Lower lobe of right lung (tissue), 2 donors: ENCODE data around the gene GABRP. TPM values are rescaled to one million over a fixed set of nuclear protein-coding genes. Genes with fewer than 3 reads are reported as not detected.

Experiments
- ATAC-seq, 2 donors: fragments of 200-7000 bp; cut with Tn5 transposase; one replicate each; pipeline ENCODE4 v1.9.1; 2020 to 2022; ENCODE audit warnings: mild to moderate bottlenecking in 2 of 2, moderate library complexity in 2 of 2
- DNase-seq: peaks from one replicate; pipeline ENCODE4 v3.0.0-alpha.2; 2020
- H3K27ac ChIP-seq: fragments of 200-600 bp; one replicate; pipeline ENCODE4 v1.8.0; 2022
- H3K27me3 ChIP-seq: fragments of 200-600 bp; one replicate; pipeline ENCODE4 v1.8.0; 2022; ENCODE audit warnings: low read depth
- H3K36me3 ChIP-seq: fragments of 200-600 bp; one replicate; pipeline ENCODE4 v1.8.0; 2022; ENCODE audit warnings: mild to moderate bottlenecking
- H3K4me1 ChIP-seq: fragments of 200-600 bp; one replicate; pipeline ENCODE4 v1.8.0; 2022
- H3K4me3 ChIP-seq: fragments of 200-600 bp; one replicate; pipeline ENCODE4 v1.8.0; 2022; ENCODE audit warnings: mild to moderate bottlenecking
- H3K9me3 ChIP-seq: fragments of 200-600 bp; one replicate; pipeline ENCODE4 v1.8.0; 2022
- intact Hi-C: fragments of 100-400 bp; cut with DNase I; formaldehyde crosslinking; loops from one replicate; pipeline ENCODE4 v1.11.0; 2022
- total RNA-seq: library from RNA; stranded (reverse); fragmentation: NEBNext Ultra II Directional; extraction: Animal tissue kit (Norgen Biotek cat#: 25700); gene quantifications from one replicate; pipeline ENCODE4 v1.2.1, GENCODE V29; 2021
- TF ChIP-seq, protein P1 (sequence below): fragments of 200-600 bp; IDR thresholded peaks from one replicate; pipeline ENCODE4 v1.8.0; 2022; ENCODE audit warnings: antibody characterized with exemption, mild to moderate bottlenecking
- donor health status: DM: no; HTN: yes; CAD: no; lungs with severe emphysema.

GABRP gene
- total RNA-seq, 1 donor from 2014 or later: 0.38 TPM

DNA sequence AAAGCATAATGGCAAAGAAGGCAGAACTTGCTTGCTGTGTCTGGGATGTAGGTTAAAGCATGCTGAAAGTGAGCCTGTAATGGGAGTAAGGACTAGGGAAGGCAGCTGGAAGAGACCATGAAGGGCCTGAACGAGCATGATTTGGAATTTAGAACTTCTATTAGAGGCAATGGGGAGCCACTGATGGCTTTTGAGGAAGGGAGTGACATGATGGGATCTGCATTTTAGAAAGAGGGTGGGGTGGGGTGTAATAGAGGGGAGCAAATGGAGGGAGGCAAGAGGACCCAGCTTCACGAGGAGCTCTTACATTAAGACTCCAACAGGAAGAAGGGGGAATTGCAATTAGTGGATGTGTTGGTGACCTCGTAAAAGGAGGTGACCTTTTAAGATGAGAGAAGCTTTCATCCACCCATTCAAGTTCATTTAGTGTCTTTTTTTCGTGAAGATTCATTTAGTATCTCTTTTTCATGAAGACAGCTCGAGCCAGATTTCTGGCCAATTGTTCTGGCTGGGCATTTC lies 13.6 kb upstream of the GABRP start:
- H3K27ac ChIP-seq: no peak overlapping the region
- TF ChIP-seq, protein P1, sequence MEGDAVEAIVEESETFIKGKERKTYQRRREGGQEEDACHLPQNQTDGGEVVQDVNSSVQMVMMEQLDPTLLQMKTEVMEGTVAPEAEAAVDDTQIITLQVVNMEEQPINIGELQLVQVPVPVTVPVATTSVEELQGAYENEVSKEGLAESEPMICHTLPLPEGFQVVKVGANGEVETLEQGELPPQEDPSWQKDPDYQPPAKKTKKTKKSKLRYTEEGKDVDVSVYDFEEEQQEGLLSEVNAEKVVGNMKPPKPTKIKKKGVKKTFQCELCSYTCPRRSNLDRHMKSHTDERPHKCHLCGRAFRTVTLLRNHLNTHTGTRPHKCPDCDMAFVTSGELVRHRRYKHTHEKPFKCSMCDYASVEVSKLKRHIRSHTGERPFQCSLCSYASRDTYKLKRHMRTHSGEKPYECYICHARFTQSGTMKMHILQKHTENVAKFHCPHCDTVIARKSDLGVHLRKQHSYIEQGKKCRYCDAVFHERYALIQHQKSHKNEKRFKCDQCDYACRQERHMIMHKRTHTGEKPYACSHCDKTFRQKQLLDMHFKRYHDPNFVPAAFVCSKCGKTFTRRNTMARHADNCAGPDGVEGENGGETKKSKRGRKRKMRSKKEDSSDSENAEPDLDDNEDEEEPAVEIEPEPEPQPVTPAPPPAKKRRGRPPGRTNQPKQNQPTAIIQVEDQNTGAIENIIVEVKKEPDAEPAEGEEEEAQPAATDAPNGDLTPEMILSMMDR: no peak
- no peak overlapping the region for H3K4me3 ChIP-seq
- ATAC-seq: no peak
- no peaks in the 10 kb centered on the region for H3K27me3 ChIP-seq
- no peaks in the 10 kb centered on the region for H3K36me3 ChIP-seq
- DNase-seq: no peak
- no peaks in the 10 kb centered on the region for H3K4me1 ChIP-seq
- no peaks in the 10 kb centered on the region for H3K9me3 ChIP-seq
- intact Hi-C loops: no loop called here

DNA sequence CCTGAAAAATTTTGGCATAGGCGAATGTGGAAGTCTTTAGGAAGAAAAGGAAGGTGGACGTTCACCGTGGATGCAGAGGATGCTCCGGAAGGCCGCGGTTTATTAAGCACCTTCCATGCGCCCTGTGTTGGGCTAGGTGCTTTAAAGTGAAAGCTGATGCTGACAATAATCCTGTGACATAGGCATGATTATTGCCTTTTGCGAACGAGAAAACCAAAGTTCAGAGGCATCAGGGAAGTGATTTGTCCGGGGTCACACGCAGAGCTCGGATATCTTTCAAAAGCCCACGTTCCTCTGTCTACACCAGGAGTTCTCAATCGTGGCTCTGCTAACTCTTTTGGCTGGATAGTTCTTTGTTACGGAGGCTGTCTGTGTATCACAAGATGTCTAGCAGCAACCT lies 12.0 kb upstream of the GABRP start:
- H3K4me3 ChIP-seq: no peak overlapping the region
- intact Hi-C loops: no loop called here
- H3K4me1 ChIP-seq: no peaks in the 10 kb centered on the region
- TF ChIP-seq, protein P1: no peak
- DNase-seq (no peak), ATAC-seq (no peak)
- no peaks in the 10 kb centered on the region for H3K36me3 ChIP-seq
- no peaks in the 10 kb centered on the region for H3K27me3 ChIP-seq
- H3K27ac ChIP-seq: no peak overlapping the region
- no peaks in the 10 kb centered on the region for H3K9me3 ChIP-seq

DNA sequence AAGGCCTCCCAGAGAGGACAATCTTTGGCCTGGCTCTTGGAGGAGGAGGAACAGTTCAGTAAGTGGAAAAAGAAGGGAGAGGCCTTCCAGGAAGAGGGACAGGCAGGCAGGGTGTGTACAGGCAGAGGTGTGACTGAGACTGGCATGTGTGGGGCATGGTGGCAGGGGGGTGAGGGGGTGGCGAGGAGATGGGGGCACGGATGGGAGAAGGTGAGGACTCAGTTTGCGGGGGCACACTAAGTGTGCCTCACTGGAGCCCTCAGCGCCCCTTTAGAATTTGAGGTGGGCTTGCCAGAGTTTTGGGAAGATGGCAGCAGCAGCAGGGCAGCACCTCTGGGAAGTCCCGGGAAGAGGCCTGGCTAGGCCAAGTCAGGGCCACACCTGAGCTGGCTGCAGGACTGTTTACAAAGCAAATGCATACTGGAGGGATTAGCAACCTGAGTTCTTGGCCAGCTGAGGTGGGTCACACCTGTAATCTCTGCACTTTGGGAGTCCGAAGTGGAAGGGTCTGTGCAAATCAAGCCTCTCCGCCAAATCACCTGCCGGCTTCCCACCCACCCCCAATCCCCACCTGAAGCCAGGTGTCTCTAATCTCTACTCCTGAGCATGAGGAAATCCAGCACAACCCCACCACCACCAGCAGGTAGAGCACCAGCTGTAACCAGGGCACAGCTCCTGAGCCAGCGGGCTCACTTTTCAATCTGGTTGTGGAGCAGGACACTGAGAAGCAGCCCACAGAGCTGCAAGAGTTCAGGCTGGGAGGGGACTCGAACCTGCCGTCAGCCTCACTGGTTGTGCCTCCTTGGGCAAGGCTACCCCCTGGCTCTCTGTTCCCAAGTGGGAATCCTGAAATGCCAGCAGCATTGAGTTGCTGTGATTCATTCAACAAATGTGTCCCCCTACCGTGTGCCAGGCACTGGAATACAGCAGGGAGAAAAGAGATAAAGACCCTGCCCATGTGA lies 10.2 kb upstream of the GABRP start:
- Histone ChIP-seq H3K36me3 (no peaks in the 10 kb centered on the region), H3K27ac (no peak overlapping the region), H3K4me3 (no peak overlapping the region), H3K9me3 (no peaks in the 10 kb centered on the region), H3K27me3 (no peaks in the 10 kb centered on the region), H3K4me1 (no peaks in the 10 kb centered on the region)
- DNase-seq (no peak), ATAC-seq (peak; percentile 52 to 67)
- intact Hi-C loops: no loop called here
- TF ChIP-seq, protein P1: no peak

DNA sequence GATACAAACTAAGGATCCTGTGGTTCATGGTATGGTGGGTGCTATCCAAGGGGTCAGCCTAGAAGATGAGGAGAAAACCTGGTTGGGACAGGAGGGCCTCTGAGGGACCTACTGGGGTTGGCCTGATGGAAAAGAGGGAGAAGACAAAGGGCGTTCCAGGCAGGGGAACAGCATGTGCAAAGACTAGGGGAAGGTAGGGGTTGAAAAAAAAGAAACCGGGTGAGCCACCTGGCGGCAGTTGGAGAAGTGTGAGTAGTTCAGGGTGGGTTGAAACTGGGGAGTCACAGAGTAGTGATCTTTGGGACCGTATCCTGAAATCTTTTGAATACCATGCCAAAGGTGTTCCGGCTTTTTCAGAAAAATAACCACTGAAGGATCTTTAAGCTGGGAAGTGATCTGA lies 8.7 kb upstream of the GABRP start:
- DNase-seq (no peak), ATAC-seq (no peak)
- TF ChIP-seq, protein P1: no peak

DNA sequence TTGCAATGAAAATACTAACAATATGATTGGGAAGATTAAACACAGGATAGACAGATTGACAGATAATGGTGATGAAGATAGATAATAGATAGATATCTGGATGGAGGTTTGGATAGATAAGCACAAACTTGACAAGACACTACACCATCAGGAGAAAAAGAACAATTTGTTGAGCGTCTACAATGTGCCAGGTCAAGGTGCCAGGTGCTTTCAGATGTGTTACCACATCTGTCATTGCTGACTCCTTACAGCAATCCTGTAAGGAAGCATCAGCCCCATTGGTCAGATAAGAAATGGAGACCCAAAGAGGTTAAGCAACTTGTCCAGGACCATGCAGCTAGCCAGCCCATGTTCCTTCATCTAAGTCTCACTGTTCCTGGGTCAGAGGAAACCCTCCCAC lies 1.6 kb upstream of the GABRP start:
- no peak for ATAC-seq
- Histone ChIP-seq H3K4me3 (no peak overlapping the region), H3K9me3 (no peaks in the 10 kb centered on the region), H3K27ac (no peak overlapping the region), H3K36me3 (no peaks in the 10 kb centered on the region), H3K27me3 (no peaks in the 10 kb centered on the region), H3K4me1 (no peaks in the 10 kb centered on the region)
- intact Hi-C loops: no loop called here
- TF ChIP-seq, protein P1: no peak
- DNase-seq: no peak

More for the DNA sequence above, 8.7 kb upstream of the GABRP start:
- no peaks in the 10 kb centered on the region for H3K27me3 ChIP-seq
- H3K27ac ChIP-seq: no peak overlapping the region
- no peaks in the 10 kb centered on the region for H3K36me3 ChIP-seq
- intact Hi-C loops: no loop called here
- H3K4me1 ChIP-seq: no peaks in the 10 kb centered on the region
- no peaks in the 10 kb centered on the region for H3K9me3 ChIP-seq
- H3K4me3 ChIP-seq: no peak overlapping the region
